Neural cell (in vitro differentiated cells): ENCODE data around the gene FAM43A. TPM values are rescaled to one million over a fixed set of nuclear protein-coding genes. Genes with fewer than 3 reads are reported as not detected.

Experiments
- H2AFZ ChIP-seq: fragments of 200-600, 300-800 bp; sonication (generic), shearing (Covaris generic); 2 replicates; pipeline ENCODE4 v1.6.0; 2014; ENCODE audit warnings: low read depth, mild to moderate bottlenecking, antibody characterized with exemption, low read length, moderate library complexity
- H3F3A ChIP-seq: fragments of 200-600 bp; shearing (Covaris generic); 2 replicates; pipeline ENCODE4 v1.6.1; 2016; ENCODE audit warnings: mild to moderate bottlenecking, moderate library complexity, mixed read lengths, antibody characterized with exemption, low read length; ENCODE audit not compliant: insufficient read depth, poor library complexity, severe bottlenecking
- H3K27ac ChIP-seq: fragments of 200-600, 300-800 bp; sonication (generic), shearing (Covaris generic); 2 replicates; pipeline ENCODE4 v1.5.1; 2014; ENCODE audit warnings: mild to moderate bottlenecking, low read length, moderate library complexity
- H3K27me3 ChIP-seq: fragments of 300-800, 200-600 bp; sonication (generic), shearing (Covaris generic); 2 replicates; pipeline ENCODE4 v1.6.0; 2014; ENCODE audit warnings: mild to moderate bottlenecking, low read depth, low read length, moderate library complexity; ENCODE audit not compliant: insufficient read depth
- H3K36me3 ChIP-seq: fragments of 300-800, 200-600 bp; sonication (generic), shearing (Covaris generic); 2 replicates; pipeline ENCODE4 v1.5.1; 2014; ENCODE audit warnings: mild to moderate bottlenecking, antibody characterized with exemption, low read length, moderate library complexity; ENCODE audit not compliant: insufficient read depth
- H3K4me2 ChIP-seq: fragments of 300-800, 200-600 bp; sonication (generic), shearing (Covaris generic); 2 replicates; pipeline ENCODE4 v1.6.0; 2014; ENCODE audit warnings: mild to moderate bottlenecking, low read length
- H3K4me3 ChIP-seq: fragments of 300-800, 200-600 bp; sonication (generic), shearing (Covaris generic); 2 replicates; pipeline ENCODE4 v1.5.1; 2014; ENCODE audit warnings: mild to moderate bottlenecking, low read length, moderate library complexity
- H3K79me2 ChIP-seq: fragments of 200-600 bp; shearing (Covaris generic); replicated peaks from 2 replicates; pipeline ENCODE4 v1.6.0; 2014; ENCODE audit warnings: mild to moderate bottlenecking, low read length, moderate library complexity; ENCODE audit not compliant: insufficient read depth
- H3K9ac ChIP-seq: fragments of 300-800, 200-600 bp; sonication (generic), shearing (Covaris generic); 2 replicates; pipeline ENCODE4 v1.6.1; 2016; ENCODE audit warnings: mild to moderate bottlenecking, low read length, mixed read lengths
- H3K9me2 ChIP-seq: fragments of 200-600 bp; shearing (Covaris generic); 2 replicates; pipeline ENCODE4 v1.6.1; 2016; ENCODE audit warnings: mild to moderate bottlenecking, low read length, mixed read lengths; ENCODE audit not compliant: insufficient read depth
- H3K9me3 ChIP-seq: fragments of 200-600, 300-800 bp; sonication (generic), shearing (Covaris generic); 2 replicates; pipeline ENCODE4 v1.6.1; 2016; ENCODE audit warnings: mild to moderate bottlenecking, mixed run types, low read length, moderate library complexity, mixed read lengths
- H4K20me1 ChIP-seq: fragments of 200-600 bp; shearing (Covaris generic); 2 replicates; pipeline ENCODE4 v1.6.1; 2016; ENCODE audit warnings: mild to moderate bottlenecking, mixed run types; ENCODE audit not compliant: insufficient read depth
- CTCF ChIP-seq: fragments of 450-650 bp; IDR thresholded peaks from 2 replicates; pipeline ENCODE4 v1.5.1; 2014; ENCODE audit warnings: antibody characterized with exemption, mild to moderate bottlenecking, moderate library complexity; ENCODE audit not compliant: poor library complexity, severe bottlenecking
- EP300 ChIP-seq: fragments of 450-650 bp; conservative IDR thresholded peaks from 2 replicates; pipeline ENCODE4 v1.6.1; 2014; ENCODE audit warnings: antibody characterized with exemption, mild to moderate bottlenecking, moderate library complexity; ENCODE audit not compliant: poor library complexity, severe bottlenecking
- EZH2 ChIP-seq: fragments of 200-600, 300-800 bp; shearing (Covaris generic), sonication (generic); IDR thresholded peaks from 2 replicates; pipeline ENCODE4 v1.6.1; 2014; ENCODE audit warnings: antibody characterized with exemption, low read length, borderline replicate concordance, mild to moderate bottlenecking; ENCODE audit not compliant: insufficient read depth, poor library complexity, severe bottlenecking
- MXI1 ChIP-seq: fragments of 450-650 bp; conservative IDR thresholded peaks from 2 replicates; pipeline ENCODE4 v1.6.1; 2014; ENCODE audit warnings: antibody characterized with exemption, mild to moderate bottlenecking; ENCODE audit not compliant: poor library complexity, severe bottlenecking
- POLR2AphosphoS5 ChIP-seq: IDR thresholded peaks from 2 replicates; pipeline ENCODE4 v1.6.1; 2012
- RAD21 ChIP-seq: fragments of 450-650 bp; conservative IDR thresholded peaks from 2 replicates; pipeline ENCODE4 v1.6.1; 2014; ENCODE audit warnings: antibody characterized with exemption, mild to moderate bottlenecking, moderate library complexity
- REST ChIP-seq: IDR thresholded peaks from 2 replicates; pipeline ENCODE4 v1.6.1; 2012; ENCODE audit warnings: borderline replicate concordance
- SMC3 ChIP-seq: fragments of 450-650 bp; conservative IDR thresholded peaks from 2 replicates; pipeline ENCODE4 v1.6.1; 2014; ENCODE audit warnings: antibody characterized with exemption, mild to moderate bottlenecking, moderate library complexity; ENCODE audit not compliant: poor library complexity
- TAF1 ChIP-seq: IDR thresholded peaks from 2 replicates; pipeline ENCODE4 v1.6.1; 2012; ENCODE audit warnings: low read depth
- polyA plus RNA-seq: library from polyadenylated mRNA; depleted of rRNA; stranded (reverse); fragments of >200 nt; gene quantifications from 2 replicates; pipeline ENCODE4 v1.2.3, GENCODE V29; 2014

FAM43A gene
- polyA plus RNA-seq, 1 donor from 2014 or later = 0.59 TPM

DNA sequence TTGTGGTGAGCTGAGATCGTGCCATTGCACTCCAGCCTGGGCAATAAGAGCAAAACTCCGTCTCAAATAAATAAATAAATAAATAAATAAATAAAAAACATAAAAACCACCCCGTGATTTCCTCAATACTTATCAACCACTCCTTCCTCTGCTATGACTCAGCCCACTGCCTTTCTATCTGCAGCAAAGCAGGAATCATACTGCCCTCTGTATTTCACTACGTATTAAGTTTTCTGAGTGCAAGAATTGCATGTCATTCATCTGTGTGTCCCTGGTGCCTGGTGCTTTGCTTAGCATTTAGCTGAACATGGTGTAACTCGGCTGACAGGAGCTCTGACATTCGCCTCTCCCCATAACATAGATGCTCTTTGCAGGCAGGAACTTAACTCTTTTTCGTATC lies 20.8 kb upstream of the FAM43A start:
- Histone ChIP-seq H3K27me3 (no peaks in the 10 kb centered on the region), H3K9me3 (no peaks in the 10 kb centered on the region), H3K4me2 (no peak overlapping the region), H3K27ac (no peak overlapping the region), H3F3A (no peaks in the 10 kb centered on the region), H3K4me3 (no peak overlapping the region), H3K36me3 (no peaks in the 10 kb centered on the region), H4K20me1 (no peaks in the 10 kb centered on the region), H3K9ac (no peak overlapping the region), H3K79me2 (no peaks in the 10 kb centered on the region), H3K9me2 (no peaks in the 10 kb centered on the region), H2AFZ (no peak overlapping the region)
- TF ChIP-seq RAD21 = no peak
- no peak for TF ChIP-seq MXI1
- no peak for TF ChIP-seq CTCF
- no peak for TF ChIP-seq SMC3
- no peak for TF ChIP-seq EP300
- TF ChIP-seq EZH2 = no peak

GRCh38 chr3:194667363-194667762 lies 18.3 kb upstream of the FAM43A start:
- H3K27me3 ChIP-seq = no peaks in the 10 kb centered on the region
- H3K9me2 ChIP-seq = no peaks in the 10 kb centered on the region
- H2AFZ ChIP-seq = no peak overlapping the region
- TF ChIP-seq RAD21 = no peak
- TF ChIP-seq TAF1 = no peak
- no peak for TF ChIP-seq MXI1
- no peak for TF ChIP-seq SMC3
- TF ChIP-seq CTCF = no peak
- no peak for TF ChIP-seq EP300
- no peak for TF ChIP-seq EZH2
- no peak for TF ChIP-seq REST
- no peak for TF ChIP-seq POLR2AphosphoS5
- H3K4me2 ChIP-seq = no peak overlapping the region
- no peaks in the 10 kb centered on the region for H4K20me1 ChIP-seq
- no peak overlapping the region for H3K4me3 ChIP-seq
- no peaks in the 10 kb centered on the region for H3F3A ChIP-seq
- peaks cover 16% of the 10 kb centered on the region for H3K79me2 ChIP-seq
- H3K27ac ChIP-seq = no peak overlapping the region
- H3K9ac ChIP-seq = no peak overlapping the region
- no peaks in the 10 kb centered on the region for H3K36me3 ChIP-seq
- no peaks in the 10 kb centered on the region for H3K9me3 ChIP-seq
